Keratinocyte (primary cell): ENCODE measurements around the gene SLFNL1.

ENCODE experiments used
- EZH2 ChIP-seq: IDR thresholded peaks from one replicate; pipeline ENCODE4 v1.6.1; 2012; ENCODE audit warnings: inconsistent platforms, mild to moderate bottlenecking, low read length, moderate library complexity
- TF ChIP-seq, protein P1 (sequence below), 3 experiments: IDR thresholded peaks in 1 of 3; conservative IDR thresholded peaks in 1 of 3; optimal IDR thresholded peaks in 1 of 3; 2 replicates in 2 of 3; 3 replicates in 1 of 3; pipeline versions ENCODE3 to v1.5.1; 2011; ENCODE audit warnings: low read length in 3 of 3, mild to moderate bottlenecking in 3 of 3, moderate library complexity in 2 of 3, control low read depth in 1 of 3, inconsistent platforms in 1 of 3; ENCODE audit not compliant: insufficient read depth in 2 of 3; ENCODE audit errors: extremely low read depth in 1 of 3

DNA sequence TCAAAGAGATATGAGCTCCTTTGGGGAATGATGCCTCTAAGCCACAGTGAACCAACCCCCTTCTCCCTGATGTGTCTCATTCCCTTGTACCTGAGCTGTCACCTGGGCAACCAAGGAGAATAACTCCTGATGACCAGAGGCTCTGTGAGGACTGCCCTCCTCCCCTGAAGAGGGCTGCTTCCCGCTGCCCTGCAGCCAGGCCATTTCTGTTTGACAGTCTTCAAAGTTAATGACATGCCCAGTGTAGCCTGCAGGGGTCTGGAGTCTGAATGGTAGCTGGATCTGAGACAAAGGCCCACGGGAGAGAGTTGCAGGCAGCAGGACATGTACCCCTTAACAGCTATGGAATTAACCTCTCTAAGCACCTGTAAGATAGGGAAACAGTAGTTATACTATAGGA, 3.4 kb upstream of the SLFNL1 start:
- no peak for TF ChIP-seq EZH2
- TF ChIP-seq, protein P1, sequence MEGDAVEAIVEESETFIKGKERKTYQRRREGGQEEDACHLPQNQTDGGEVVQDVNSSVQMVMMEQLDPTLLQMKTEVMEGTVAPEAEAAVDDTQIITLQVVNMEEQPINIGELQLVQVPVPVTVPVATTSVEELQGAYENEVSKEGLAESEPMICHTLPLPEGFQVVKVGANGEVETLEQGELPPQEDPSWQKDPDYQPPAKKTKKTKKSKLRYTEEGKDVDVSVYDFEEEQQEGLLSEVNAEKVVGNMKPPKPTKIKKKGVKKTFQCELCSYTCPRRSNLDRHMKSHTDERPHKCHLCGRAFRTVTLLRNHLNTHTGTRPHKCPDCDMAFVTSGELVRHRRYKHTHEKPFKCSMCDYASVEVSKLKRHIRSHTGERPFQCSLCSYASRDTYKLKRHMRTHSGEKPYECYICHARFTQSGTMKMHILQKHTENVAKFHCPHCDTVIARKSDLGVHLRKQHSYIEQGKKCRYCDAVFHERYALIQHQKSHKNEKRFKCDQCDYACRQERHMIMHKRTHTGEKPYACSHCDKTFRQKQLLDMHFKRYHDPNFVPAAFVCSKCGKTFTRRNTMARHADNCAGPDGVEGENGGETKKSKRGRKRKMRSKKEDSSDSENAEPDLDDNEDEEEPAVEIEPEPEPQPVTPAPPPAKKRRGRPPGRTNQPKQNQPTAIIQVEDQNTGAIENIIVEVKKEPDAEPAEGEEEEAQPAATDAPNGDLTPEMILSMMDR (optimal IDR thresholded peaks at IDR 0.05 in 1 of 3, IDR thresholded peaks at IDR 0.05 in 1 of 3, conservative IDR thresholded peaks at IDR 0.05 in 1 of 3; ENCODE audit: extremely low read depth in 1 of 3, insufficient read depth in 2 of 3, low read length in 3 of 3): no peak
